ENCODE data around the gene LRRIQ1. TPM values are rescaled to one million over a fixed set of nuclear protein-coding genes. Genes with fewer than 3 reads are reported as not detected.

LRRIQ1 gene, protein sequence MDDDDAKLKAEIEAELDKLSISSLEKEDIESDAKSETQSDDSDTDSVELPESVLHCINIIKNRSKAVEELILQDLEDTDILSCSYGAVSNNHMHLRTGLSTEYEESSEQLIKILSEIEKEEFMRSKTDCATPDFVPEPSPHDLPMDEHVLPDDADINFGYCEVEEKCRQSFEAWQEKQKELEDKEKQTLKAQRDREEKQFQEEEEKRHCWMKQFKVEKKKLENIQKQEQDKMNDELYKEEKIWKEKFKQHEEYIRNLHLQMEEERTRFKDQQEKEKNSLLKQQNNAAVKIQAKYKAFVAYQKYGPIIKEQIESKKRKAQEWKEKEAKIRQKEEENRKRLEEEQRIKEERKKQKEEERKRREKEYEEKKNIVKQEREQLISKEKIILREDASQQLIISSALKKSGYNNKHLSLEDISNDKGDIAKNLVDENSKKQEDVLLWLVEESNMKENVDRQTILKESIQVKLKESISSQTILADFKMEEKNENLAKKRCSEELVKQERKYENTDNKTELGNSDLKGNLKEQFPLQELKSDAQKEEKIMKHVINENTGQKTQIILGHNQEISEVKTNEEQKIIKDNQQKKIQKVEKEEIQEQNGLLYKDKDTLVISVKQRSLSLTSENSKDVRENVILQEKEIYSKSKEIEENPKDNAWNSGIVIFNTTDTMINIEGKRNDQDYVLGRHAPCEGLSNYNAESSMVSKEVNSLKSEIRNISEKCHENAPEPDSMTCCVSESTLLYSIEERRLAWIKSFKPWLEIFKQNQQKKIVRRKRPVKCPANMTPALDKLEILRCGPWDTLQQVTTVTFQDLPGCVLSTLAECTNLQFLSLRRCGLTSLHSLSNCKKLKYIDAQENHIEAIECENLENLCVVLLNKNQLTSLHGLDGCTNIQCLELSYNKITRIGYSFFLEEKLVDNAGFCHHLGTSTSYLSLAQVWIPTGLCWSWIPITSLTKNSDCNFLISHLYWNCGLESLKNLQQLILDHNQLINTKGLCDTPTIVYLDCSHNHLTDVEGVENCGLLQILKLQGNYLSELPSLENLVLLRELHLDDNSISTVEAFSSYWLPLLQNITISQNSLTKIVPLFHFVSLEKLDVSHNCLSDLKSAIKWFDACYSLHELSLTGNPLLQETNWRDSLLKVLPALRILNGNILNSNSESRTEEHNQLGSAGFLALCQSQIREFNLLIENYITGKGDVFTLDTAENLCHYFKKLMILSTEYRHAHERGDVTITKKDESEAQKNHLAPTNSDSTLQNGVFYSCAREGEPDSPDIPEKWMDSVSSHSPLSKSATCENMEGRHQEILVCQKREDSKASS (N-terminal part only)
- not detected for total RNA-seq

DNA sequence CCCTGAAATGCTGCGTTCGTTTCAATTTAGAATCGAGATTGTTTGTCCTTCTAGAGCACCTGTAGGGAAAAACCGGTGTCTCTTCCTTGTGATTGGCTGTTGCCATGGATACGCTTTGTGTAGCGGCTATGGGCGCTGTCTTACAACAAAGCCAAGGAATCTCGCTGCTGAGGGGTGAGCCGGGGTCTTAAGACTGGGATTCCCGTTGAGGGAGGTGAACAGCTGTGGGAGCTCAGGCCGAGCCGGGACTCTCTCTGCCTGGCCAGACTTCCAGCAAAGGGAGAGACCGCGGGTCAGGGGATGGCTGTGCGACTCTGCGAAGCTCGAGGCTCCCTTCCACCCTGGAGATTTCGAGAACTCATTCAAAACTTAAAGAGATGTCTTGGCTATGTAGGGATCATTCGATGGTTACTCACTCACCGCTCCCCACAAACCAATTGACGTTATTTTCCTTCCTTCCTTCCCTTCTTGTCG is at the start of gene LRRIQ1, which contains the start of gene TSPAN19:
TSS of gene LRRIQ1 (plus strand) at position 118 of the 474 bp plus-strand sequence. CDS start 1,826 bp downstream, outside the sequence.
TSS of gene TSPAN19 (minus strand) at position 44 of the 474 bp plus-strand sequence. CDS start 6,331 bp downstream, outside the sequence.
- POLR2A ChIA-PET, result no interaction called here
- peak within 1 kb of the TSS; percentile 61 for H3K4me3 Mint-ChIP-seq
- intact Hi-C loops (cut with micrococcal nuclease), result no loop called here
- DNase-seq (peak; percentile 51), ATAC-seq (peak; percentile 53)
- TF ChIP-seq, protein P1, sequence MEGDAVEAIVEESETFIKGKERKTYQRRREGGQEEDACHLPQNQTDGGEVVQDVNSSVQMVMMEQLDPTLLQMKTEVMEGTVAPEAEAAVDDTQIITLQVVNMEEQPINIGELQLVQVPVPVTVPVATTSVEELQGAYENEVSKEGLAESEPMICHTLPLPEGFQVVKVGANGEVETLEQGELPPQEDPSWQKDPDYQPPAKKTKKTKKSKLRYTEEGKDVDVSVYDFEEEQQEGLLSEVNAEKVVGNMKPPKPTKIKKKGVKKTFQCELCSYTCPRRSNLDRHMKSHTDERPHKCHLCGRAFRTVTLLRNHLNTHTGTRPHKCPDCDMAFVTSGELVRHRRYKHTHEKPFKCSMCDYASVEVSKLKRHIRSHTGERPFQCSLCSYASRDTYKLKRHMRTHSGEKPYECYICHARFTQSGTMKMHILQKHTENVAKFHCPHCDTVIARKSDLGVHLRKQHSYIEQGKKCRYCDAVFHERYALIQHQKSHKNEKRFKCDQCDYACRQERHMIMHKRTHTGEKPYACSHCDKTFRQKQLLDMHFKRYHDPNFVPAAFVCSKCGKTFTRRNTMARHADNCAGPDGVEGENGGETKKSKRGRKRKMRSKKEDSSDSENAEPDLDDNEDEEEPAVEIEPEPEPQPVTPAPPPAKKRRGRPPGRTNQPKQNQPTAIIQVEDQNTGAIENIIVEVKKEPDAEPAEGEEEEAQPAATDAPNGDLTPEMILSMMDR (IDR thresholded peaks at IDR 0.05), result no peak
- H3K27me3 Mint-ChIP-seq, result peaks cover 12% of the 10 kb centered on the region
- no peaks in the 10 kb centered on the region for H3K36me3 Mint-ChIP-seq (ENCODE audit: low read depth)
- peaks cover 5% of the 10 kb centered on the region for H3K4me1 Mint-ChIP-seq (ENCODE audit: low read depth)
- no peaks in the 10 kb centered on the region for H3K9me3 Mint-ChIP-seq
- CTCF ChIA-PET, result interaction anchor here (1.6 kb wide), 1 partner anchor 162 kb away, joined by 4 read pairs; no protein-coding TSS in a partner anchor
- H3K27ac Mint-ChIP-seq, result no peak within 1 kb of the TSS

DNA sequence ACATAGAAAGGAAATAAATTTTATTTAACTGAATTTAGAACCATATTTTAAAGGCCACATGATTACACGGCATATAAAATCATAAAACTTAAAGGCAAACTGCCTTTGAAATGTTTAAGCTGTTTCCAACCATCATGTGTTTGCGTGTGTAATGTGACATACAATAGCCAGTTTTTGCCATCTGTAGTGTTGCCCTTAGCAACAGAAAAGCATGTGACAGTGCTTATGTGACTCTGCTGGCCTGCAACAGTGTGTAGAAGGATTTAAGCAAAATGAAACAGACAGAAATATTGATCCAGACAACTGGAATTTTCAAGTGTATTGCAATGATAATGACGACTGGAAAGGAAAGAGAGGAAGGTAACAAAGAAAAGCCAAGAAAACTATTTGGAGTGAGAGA is 49.6 kb upstream of the LRRIQ1 start:
- TF ChIP-seq, protein P1 (IDR thresholded peaks at IDR 0.05), result no peak
- ChIA-PET CTCF (no interaction called here), POLR2A (no interaction called here)
- no peak overlapping the region for H3K27ac Mint-ChIP-seq
- ATAC-seq, result no peak
- no peak for DNase-seq
- intact Hi-C loops (cut with micrococcal nuclease), result no loop called here
- no peaks in the 10 kb centered on the region for H3K9me3 Mint-ChIP-seq
- H3K36me3 Mint-ChIP-seq (ENCODE audit: low read depth), result no peaks in the 10 kb centered on the region
- H3K4me1 Mint-ChIP-seq (ENCODE audit: low read depth), result no peaks in the 10 kb centered on the region
- no peak overlapping the region for H3K4me3 Mint-ChIP-seq
- H3K27me3 Mint-ChIP-seq, result no peaks in the 10 kb centered on the region

DNA sequence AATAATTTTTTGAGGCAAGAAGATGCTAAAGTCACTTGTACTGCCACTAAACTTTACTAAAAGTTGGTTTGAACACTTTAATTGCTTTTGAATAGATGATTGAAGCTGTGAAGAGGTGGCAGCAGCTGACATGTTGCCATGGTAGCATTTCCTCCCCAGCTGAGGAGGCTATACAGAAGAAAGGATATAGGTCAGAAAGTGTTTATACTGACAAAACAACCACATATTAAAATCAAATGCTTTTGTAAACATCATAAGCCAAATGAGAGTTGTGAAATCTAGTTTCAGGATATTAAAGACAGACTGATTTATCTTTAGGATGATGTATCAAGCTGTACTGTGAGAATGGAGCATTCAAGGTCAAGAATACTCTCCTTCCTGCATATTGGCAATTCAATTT is 41.7 kb upstream of the LRRIQ1 start:
- intact Hi-C loops (cut with micrococcal nuclease), result no loop called here
- Mint-ChIP-seq H3K27ac (no peak overlapping the region), H3K4me3 (no peak overlapping the region), H3K36me3 (ENCODE audit: low read depth) (no peaks in the 10 kb centered on the region), H3K27me3 (no peaks in the 10 kb centered on the region), H3K4me1 (ENCODE audit: low read depth) (peaks cover 7% of the 10 kb centered on the region), H3K9me3 (no peaks in the 10 kb centered on the region)
- POLR2A ChIA-PET, result no interaction called here
- CTCF ChIA-PET, result no interaction called here
- ATAC-seq, result no peak
- no peak for DNase-seq
- TF ChIP-seq, protein P1 (IDR thresholded peaks at IDR 0.05), result no peak

GRCh38 chr12:84995641-84996040 is 40.5 kb upstream of the LRRIQ1 start:
- Mint-ChIP-seq H3K4me3 (no peak overlapping the region), H3K4me1 (ENCODE audit: low read depth) (peaks cover 7% of the 10 kb centered on the region), H3K36me3 (ENCODE audit: low read depth) (no peaks in the 10 kb centered on the region), H3K27me3 (no peaks in the 10 kb centered on the region), H3K9me3 (no peaks in the 10 kb centered on the region), H3K27ac (no peak overlapping the region)
- ChIA-PET POLR2A (no interaction called here), CTCF (no interaction called here)
- intact Hi-C loops (cut with micrococcal nuclease), result no loop called here
- DNase-seq, result no peak
- TF ChIP-seq, protein P1 (IDR thresholded peaks at IDR 0.05), result no peak
- no peak for ATAC-seq

Data from activated CD8-positive, alpha-beta T cell treated with anti-CD3 and anti-CD28 coated beads for 36 hours (primary cell).